ENCODE results near the gene SDR9C7.
"Not testable (repeated sequence)": the region's sequence is repeated elsewhere in the genome, so short reads cannot be mapped to it uniquely, and the experiment has no call there.

SDR9C7 gene

DNA sequence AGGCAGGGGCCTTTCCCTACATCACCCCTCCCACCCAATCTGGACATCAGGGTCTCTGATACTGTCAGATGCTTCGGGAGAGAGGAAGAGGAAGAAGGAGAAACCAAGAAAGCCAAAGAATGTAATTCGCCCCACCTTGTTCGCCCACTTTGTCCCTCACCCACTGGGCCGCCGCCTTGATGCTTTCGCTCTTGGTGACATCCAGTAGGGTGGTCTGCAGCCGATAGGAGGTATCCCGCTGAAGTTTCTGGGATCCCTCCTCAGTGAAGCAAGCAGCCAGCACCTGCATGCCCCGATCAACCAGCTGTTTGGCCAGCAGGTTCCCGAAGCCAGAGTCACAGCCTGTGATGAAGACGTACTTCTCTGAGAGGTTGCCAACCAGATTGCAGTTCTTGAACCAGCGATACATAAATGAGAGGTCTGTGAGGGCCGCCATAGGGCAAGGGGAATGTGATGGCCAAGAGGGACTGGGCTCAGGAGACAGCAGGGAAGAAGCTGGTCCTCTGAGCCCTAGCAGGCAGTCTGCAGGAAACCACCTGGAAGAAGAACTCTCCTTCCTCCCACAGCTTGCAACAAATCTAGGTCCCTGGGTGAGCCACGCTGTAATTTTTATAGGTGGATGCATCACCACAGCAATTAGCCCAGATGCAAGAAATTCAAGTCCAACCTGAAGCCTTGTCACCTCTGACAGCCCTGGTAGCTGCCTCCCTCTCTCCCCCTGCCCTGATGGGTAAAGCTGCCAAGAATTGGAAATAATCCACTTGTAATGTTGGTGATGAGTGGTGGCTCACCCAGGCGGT, at the start of gene SDR9C7:
SDR9C7 (minus strand) TSS at position 583 of the 800 bp plus-strand sequence; CDS start at position 436, 147 bp downstream.
- no peak for DNase-seq (ENCODE audit: low spot score)

DNA sequence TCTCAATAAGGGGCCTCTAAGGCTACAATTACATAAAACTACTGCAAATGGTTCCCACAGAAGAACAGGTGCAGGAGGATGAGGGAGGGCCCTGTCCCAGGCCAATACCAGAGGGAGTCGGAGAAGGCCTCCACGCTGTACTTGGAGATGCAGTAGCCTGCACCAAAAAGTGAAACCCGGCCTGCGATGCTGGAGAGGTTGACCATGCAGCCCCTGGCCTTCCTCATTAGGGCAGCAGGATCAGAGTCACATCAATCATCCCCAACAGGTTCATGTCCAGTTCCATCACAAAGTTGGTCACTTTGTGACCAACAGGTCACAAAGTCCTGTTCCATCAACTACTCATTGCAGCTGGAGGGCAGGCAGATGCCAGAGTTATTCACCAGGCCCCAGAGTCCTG, 49.2 kb upstream of the SDR9C7 start:
- DNase-seq (ENCODE audit: low spot score): no peak

DNA sequence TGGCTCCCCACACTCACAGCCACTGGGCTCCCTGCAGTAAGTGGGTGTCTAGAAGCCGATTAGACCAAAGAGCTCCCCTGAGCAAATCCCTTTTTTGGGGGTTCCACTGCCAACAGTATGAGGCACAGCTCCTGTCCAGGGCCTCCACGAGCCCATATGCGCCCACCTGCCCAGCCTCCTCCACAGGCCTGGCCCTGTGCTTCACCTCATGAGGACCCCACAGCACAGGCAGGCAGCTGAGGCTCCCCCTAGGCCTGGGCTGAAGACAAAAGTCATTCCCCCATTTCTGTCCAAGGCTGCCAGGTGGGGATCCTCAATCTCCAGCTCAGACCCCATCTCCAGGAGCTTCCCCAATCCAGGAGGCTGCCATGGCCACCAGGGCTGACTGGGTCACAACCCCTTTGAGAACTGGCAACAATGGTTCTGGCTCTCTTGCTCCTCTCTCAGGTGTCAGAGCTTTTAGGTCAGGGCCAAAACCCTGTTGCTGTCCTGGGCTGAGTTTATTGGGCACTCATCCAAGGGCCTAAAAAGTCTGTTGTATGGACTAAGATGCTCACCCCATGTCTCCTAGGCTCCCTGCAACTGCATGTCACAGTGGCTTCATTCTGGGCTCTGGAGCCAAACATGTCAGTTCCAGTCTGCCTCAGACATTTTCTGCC, 48.5 kb upstream of the SDR9C7 start:
- not testable (repeated sequence) for DNase-seq (ENCODE audit: low spot score)

DNA sequence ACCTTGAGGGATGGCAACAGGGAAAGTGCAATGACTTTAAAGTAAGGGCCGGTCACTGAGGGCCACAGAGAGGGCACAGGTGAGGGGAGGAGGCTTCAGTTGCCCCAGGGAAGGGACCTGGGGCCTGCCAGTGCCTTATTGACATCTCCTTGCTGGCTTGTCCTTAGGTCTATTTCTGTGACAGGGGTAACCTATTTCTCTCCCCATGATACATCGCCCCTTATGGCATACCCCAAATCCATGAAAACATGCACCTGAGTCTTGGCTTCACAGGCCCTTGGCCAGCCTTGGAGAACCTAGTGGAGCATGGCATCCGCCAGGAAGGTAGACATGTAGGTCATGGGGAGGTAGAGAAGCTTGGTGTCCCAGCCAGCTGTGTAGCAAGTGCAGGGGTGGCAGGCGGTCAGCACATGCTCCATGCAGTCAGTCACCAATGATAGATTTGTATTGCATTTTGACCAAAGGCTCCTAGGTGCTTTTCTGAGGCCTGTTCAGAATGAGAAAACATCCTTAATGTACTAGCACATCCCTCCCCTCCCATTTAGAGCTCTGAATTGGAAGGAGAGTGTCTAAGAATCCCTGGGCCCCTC, 46.8 kb upstream of the SDR9C7 start:
- no peak for DNase-seq (ENCODE audit: low spot score)

DNA sequence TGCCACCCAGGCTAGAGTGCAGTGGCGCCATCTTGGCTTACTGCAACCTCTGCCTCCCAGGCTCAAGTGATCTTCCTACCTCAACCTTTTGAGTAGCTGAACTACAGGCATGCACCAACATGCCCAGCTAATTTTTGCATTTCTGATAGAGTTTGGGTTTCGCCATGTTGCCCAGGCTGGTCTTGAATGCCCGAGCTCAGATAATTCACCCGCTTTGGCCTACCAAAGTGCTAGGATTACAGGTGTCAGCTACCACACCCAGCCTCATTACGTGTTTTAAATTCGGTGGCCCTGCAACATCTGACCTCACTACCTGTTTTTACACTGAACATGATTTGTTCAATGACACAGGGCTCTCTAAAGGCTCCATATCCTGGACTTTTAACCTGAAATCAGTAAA, 46.1 kb upstream of the SDR9C7 start:
- DNase-seq (ENCODE audit: low spot score): no peak

DNA sequence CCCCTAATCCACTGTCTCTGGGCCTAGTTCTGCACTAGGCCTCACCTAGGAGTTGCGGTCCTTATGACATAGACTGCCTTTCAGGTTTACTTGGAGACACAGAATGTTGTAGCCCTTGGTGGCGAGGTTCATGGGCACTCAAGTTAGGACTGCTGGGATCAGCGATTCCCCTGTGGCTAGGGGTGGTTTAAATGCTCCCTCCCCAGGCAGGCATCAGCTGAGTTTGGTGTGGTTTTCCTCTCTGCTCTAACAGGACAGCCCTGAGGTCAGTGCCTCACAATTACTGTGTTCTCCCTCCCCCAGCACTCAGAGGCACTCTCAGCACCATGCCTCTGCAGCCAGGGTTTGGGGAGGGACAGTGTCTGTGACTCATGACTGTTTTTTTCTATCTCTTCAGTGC, 45.4 kb upstream of the SDR9C7 start:
- DNase-seq (ENCODE audit: low spot score): no peak

DNA sequence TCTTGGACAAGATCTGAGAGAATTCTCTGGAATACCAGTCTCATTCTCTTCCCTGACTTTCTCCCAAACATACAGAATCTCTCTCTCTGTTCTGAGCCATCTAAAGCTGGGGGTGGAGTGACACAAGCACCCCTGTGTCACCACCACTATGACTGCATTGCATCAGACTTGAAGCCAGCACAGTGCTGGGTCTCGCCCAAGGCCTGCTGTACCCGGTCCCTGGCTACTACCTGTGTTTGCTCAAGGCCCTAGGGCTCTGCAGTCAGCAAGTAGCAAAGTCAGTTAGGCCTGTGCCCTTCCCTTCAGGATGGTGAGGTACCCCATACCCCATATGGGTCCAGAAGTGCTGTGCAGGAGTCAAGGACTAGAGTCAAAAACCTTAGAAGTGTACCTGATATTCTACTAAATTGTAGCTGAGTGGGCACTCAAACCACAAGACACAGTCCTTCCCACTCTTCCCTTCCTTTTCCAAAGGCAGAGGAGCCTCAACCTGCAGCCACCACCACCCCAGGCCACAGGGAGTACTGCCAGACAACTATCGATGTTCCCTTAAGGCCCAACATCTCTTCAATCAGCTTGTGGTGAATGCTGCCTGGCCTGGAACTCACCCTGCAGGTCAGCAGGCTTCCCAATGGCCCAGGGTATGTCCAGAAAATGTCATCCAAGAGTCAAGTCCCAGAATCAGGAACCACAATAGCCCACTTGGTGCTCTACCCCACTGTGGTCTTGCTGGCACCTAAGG, 44.4 kb upstream of the SDR9C7 start:
- DNase-seq (ENCODE audit: low spot score): no peak

DNA sequence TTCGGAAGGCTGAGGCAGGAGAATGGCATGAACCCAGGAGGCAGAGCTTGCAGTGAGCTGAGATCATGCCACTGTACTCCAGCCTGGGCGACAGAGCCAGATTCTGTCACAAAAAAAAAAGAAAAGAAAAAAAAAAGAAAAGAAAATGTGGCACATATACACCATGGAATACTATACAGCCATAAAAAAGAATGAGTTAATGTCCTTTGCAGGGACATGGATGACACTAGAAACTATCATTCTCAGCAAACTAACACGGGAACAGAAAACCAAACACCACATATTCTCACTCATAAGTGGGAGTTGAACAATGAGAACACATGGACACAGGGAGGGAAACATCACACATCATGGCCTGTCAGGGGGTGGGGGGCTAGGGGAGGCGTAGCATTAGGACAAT, 43.2 kb upstream of the SDR9C7 start:
- not testable (repeated sequence) for DNase-seq (ENCODE audit: low spot score)

DNA sequence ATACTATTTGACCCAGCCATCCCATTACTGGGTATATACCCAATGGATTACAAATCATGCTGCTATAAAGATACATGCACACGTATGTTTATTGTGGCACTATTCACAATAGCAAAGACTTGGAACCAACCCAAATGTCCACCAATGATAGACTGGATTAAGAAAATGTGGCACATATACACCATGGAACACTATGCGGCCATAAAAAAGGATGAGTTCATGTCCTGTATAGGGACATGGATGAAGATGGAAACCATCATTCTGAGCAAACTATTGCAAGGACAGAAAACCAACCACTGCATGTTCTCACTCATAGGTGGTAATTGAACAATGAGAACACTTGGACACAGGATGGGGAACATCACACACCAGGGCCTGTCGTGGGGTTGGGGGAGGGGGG, 40.0 kb upstream of the SDR9C7 start:
- DNase-seq (ENCODE audit: low spot score): not testable (repeated sequence)

DNA sequence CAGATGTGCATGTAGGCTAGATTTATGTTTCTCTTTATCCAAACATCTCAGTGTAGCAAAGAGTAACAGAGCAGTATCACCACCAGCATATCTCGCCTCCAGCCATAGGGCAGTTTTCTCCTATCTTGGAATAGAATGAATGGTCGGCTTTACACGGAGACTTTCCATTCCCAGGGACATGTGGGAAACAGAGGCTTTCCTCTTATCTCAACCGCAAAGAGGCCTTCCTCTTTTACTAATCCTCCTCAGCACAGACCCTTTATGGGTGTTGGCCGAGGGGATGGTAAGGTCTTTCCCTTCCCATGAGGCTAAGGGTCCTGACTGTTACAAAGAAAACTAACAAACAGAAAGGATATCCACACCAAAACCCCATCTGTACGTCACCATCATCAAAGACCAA, 34.7 kb upstream of the SDR9C7 start:
- DNase-seq (ENCODE audit: low spot score): not testable (repeated sequence)

DNA sequence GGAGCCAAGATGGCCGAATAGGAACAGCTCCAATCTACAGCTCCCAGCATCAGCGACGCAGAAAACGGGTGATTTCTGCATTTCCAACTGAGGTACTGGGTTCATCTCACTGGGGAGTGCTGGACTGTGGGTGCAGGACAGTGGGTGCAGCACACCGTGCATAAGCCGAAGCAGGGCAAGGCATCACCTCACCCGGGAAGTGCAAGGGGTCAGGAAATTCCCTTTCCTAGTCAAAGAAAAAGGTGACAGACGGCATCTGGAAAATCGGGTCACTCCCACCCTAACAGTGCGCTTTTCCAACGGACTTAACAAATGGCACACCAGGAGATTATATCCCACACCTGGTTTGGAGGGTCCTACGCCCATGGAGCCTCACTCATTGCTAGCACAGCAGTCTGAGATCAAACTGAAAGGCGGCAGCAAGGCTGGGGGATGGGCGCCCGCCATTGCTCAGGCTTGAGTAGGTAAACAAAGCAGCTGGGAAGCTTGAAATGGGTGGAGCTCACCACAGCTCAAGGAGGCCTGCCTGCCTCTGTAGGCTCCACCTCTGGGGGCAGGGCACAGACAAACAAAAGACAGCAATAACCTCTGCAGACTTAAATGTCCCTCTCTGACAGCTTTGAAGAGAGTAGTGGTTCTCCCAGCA, 31.9 kb upstream of the SDR9C7 start:
- not testable (repeated sequence) for DNase-seq (ENCODE audit: low spot score)

DNA sequence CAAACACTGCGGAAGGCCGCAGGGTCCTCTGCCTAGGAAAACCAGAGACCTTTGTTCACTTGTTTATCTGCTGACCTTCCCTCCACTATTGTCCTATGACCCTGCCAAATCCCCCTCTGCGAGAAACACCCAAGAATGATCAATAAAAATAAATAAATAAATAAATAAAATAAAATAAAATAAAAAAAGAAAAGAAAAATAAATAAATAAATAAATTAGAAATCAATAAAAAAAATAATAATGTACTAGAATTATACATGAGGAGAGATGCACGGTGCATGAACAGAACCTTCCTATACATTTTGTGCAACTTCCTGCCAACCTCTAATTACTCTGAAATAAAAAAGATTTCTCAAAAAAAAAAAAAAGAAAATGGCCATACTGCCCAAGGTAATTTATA, 30.9 kb upstream of the SDR9C7 start:
- not testable (repeated sequence) for DNase-seq (ENCODE audit: low spot score)

DNA sequence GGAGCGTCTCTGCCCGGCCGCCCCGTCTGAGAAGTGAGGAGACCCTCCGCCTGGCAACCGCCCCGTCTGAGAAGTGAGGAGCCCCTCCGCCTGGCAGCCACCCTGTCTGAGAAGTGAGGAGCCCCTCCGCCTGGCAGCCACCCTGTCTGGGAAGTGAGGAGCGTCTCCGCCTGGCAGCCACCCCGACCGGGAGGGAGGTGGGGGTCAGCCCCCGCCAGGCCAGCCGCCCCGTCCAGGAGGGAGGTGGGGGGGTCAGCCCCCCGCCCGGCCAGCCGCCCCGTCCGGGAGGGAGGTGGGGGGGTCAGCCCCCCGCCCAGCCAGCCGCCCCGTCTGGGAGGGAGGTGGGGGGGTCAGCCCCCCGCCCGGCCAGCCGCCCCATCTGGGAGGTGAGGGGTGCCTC, 29.3 kb upstream of the SDR9C7 start:
- DNase-seq (ENCODE audit: low spot score): not testable (repeated sequence)

DNA sequence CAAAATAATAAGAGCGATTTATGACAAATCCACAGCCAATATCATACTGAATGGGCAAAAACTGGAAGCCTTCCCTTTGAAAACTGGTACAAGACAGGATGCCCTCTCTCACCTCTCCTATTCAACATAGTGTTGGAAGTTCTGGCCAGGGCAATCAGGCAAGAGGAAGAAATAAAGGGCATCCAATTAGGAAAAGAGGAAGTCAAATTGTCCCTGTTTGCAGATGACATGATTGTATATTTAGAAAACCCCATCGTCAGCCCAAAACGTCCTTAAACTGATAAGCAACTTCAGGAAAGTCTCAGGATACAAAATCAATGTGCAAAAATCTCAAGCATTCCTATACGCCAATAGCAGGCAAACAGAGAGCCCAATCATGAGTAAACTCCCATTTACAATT, 28.0 kb upstream of the SDR9C7 start:
- DNase-seq (ENCODE audit: low spot score): not testable (repeated sequence)

DNA sequence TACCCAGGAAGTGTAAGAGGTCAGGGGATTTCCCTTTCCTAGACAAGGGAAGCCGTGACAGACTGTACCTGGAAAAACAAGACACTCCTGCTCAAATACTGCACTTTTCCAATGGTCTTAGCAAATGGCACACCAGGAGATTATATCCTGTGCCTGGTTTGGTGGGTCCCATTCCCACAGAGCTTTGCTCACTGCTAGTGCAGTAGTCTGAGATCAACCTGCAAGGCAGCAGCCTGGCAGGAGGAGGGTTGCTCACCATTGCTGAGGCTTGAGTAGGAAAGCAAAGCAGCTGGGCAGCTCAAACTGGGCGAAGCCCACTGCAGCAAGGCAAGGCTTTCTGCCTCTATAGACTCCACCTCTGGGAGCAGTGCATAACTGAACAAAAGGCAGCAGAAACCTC, 24.2 kb upstream of the SDR9C7 start:
- DNase-seq (ENCODE audit: low spot score): no peak

DNA sequence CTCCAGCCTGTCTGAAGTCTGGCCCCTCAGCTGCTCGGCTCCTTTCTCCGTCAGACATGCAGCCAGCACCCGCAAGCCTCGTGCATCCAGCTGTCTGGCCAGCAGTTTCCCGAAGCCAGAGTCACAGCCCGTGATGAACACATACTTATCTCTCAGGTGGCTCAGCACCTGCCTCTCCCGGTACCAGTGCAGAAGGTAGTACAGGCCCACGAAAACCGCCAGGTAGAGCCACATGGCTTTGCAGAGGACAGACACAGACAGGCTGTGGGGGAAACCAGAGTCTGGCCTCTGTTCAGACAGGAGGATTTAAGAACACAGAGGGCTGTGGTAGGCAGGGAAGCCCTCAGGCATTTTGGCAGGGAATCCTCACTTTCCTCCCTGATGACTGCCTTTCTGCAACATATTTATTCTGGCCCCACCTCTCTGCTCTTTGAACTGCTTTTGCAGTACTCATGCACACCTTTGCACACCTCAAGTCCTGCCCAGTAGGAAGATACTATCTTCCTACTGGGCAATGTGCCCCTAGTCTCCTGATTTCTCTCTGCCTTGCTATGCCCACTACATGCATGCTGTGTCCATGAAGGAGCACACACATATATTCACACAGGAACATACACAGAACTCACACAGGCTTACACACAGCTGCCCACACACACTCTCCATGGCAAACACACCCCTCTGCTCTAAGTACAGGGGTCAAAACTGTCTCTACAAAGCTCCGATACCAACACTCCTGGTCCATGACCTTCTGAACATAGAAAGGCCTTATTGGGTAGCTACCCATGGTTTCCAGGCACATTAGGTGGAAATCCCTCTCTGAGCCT, 23.2 kb upstream of the SDR9C7 start, which contains the start of gene RDH16:
RDH16 (minus strand) TSS at position 380 of the 824 bp plus-strand sequence; CDS start at position 234, 146 bp downstream.
- no peak for DNase-seq (ENCODE audit: low spot score)

DNA sequence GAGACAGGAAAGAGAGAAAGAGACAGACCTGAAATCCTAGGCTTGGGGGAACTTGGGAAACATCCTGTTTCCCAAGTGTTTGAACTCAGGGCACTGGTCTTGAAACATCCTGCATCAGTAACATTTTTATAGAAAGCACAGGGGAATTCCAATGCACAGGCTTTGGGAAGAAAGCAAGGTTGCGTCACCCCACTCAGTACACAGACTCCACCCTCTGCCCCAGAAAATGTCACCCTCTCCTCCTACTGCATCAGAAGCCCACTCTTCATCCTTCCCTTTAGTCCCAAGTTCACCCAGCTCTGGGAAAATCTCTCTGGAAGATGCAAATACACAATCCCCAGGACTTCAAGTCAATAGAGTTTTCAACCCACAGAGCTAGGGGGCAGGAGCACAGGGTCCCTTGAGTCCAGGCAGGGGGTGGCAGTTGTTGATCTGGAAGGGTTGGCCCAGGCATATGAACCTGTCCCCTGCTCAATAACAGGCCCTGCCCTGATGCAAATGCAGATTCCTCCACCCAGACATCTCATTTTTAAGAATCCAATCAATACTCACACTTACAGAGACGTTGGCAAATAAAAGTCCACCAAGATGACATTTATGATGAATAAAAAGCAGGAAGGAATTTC, 21.5 kb upstream of the SDR9C7 start:
- no peak for DNase-seq (ENCODE audit: low spot score)

DNA sequence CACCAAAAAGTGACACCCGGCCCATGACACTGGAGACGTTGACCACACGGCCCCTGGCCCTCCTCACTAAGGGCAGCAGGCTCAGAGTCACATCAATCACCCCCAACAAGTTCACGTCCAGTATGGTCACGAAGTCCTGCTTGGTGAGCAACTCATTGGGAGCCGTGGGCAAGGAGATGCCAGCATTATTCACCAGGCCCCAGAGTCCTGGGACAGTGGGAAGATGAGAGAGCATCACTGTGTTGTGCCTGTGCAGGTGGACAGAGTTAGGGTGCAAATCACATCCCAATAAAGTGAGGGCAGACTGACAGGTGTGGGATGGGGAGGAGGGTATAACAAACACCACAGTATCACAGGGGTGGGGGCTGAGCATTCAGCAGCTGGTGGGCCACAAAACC, 20.7 kb upstream of the SDR9C7 start:
- no peak for DNase-seq (ENCODE audit: low spot score)

DNA sequence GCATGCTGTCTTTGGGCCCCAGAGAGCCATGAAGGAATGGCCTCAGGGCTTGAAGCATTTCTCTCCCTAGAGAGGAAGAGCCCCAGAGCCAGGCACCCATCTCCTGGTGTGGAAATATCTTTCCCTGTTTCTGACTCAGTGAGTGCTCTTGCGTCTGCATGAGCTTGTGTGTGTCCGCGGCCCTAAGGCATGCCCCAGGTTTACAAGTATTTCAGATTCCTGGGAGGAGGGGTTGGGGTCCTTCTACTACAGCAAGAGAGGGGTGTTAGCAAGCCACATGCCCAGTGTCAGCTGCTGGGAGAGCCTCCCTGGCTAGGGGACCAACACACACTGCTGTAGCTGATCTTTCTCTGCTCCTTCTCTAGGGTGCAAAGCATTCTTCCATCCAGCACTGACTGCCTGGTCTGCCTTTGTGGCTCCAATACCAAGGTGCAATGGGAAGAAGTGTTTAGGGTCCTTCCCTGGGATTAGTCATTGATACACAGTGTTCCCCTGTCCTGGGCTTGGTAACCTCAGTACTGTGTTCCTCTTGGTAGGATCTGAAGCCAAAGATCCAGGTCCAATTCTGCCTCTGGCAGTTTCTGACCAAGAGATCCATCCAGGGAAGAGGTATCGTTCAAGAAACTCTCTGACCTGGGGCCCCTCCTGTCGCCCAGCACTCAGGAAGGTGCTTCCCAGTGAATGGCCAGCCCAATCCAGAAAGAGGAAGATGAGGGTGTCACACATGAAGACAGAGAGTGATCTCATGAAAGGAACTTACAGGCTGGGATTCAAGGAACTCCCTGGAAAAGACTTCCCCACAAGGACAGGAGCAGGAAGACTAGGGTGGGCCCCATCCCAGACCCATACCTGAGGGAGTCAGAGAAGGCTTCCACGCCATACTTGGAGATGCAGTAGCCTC, 20.1 kb upstream of the SDR9C7 start:
- no peak for DNase-seq (ENCODE audit: low spot score)

Data from Ammon's horn (tissue), 1 donor.